ENCODE results near the gene NACC2. TPM values are rescaled to one million over a fixed set of nuclear protein-coding genes. Genes with fewer than 3 reads are reported as not detected.

The NACC2 gene
- total and polyA plus RNA-seq, 2 experiments from 2014 or later = 3.8 to 20.8 TPM

GRCh38 chr9:135979547-135980166 lies 115.4 kb downstream of the NACC2 start:
- Histone ChIP-seq H3K79me2 (replicated peaks; ENCODE audit: insufficient read depth) (no peaks in the 10 kb centered on the region), H3K36me3 (ENCODE audit: insufficient read depth) (no peaks in the 10 kb centered on the region), H3K4me2 (no peak overlapping the region), H3K27ac (ENCODE audit: low read depth) (no peak overlapping the region), H3K4me1 (ENCODE audit: insufficient read depth) (no peaks in the 10 kb centered on the region), H4K20me1 (replicated peaks; ENCODE audit: insufficient read depth) (no peaks in the 10 kb centered on the region), H2AFZ (no peak overlapping the region), H3K9me2 (ENCODE audit: insufficient read depth) (no peaks in the 10 kb centered on the region), H3K4me3 (no peak overlapping the region), H3K27me3 (ENCODE audit: insufficient read depth) (no peaks in the 10 kb centered on the region), H3F3A (replicated peaks; ENCODE audit: low read depth) (no peaks in the 10 kb centered on the region)
- Mint-ChIP-seq H3K27ac (no peak overlapping the region), H3K9me3 (no peaks in the 10 kb centered on the region), H3K36me3 (ENCODE audit: low read depth) (no peaks in the 10 kb centered on the region), H3K27me3 (ENCODE audit: insufficient read depth, low read depth, poor library complexity) (peaks cover 5% of the 10 kb centered on the region), H3K4me3 (no peak overlapping the region), H3K4me1 (peaks cover 5% of the 10 kb centered on the region; the same call in 2 of the 3 replicates)
- DNase-seq (ENCODE audit: low spot score) = no peak
- no peak for TF ChIP-seq JUNB (IDR thresholded peaks at IDR 0.05; ENCODE audit: unreplicated experiment)
- TF ChIP-seq ETS1 (IDR thresholded peaks at IDR 0.05) = no peak
- TF ChIP-seq CREB1 (CRISPR knock-in tag; IDR thresholded peaks at IDR 0.05; ENCODE audit: low read depth) = no peak
- TF ChIP-seq ZNF114 (CRISPR knock-in tag; IDR thresholded peaks at IDR 0.05) = no peak
- TF ChIP-seq POLR2AphosphoS5 (IDR thresholded peaks at IDR 0.05; ENCODE audit: low read depth) = no peak
- no peak for TF ChIP-seq ZNF462 (CRISPR knock-in tag; IDR thresholded peaks at IDR 0.05)
- TF ChIP-seq ZNF331 (CRISPR knock-in tag; IDR thresholded peaks at IDR 0.05; ENCODE audit: low read depth) = no peak
- ATAC-seq = no peak
